ENCODE data around the gene PTPRR. TPM values are rescaled to one million over a fixed set of nuclear protein-coding genes. Genes with fewer than 3 reads are reported as not detected.
"Not testable (repeated sequence)": the region's sequence is repeated elsewhere in the genome, so short reads cannot be mapped to it uniquely, and the experiment has no call there.

The PTPRR gene
- total RNA-seq, 1 experiment from 2014 or later: 0.64 TPM

DNA sequence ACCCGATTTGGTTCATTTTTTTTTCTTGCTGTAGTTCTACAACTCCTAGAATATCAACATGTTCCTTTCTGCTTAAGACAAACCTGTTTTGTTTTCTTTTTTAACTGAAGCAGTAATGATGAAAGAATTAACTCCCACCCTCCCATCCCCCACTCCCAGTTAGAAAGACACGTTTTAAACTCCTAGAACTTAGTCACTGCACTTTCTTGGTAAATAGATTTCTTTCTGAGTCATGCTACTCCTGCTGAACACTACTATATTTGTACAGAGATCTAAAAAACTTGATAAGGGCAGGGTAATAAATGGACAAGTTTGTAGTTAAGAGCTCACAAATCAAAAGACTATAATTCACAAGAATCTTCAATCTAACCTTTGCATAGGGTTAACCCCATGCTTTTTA is 164.4 kb downstream of the PTPRR start:
- peak; percentile 8 for DNase-seq (ENCODE audit: extremely low read depth, low read depth)

DNA sequence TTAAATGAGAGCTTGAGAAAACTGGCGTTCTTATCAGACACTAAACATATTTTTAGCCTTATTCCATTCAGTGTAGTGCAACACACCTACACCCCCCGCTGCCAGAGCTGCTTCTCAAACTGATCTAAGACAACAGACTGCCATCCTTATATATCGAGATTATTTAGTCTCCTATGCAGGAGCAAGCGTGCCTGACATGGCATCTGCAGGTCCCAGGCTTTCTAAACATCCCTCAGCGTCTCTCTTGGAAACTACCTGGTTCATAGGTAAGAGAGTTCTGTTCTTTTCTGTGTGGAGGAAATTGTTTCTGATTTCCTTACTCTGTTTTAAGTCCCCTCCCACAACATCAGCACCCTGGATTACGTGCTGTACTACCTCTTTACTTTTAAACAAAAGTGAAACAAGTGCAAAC is 166.2 kb downstream of the PTPRR start:
- DNase-seq (ENCODE audit: extremely low read depth, low read depth): no peak

DNA sequence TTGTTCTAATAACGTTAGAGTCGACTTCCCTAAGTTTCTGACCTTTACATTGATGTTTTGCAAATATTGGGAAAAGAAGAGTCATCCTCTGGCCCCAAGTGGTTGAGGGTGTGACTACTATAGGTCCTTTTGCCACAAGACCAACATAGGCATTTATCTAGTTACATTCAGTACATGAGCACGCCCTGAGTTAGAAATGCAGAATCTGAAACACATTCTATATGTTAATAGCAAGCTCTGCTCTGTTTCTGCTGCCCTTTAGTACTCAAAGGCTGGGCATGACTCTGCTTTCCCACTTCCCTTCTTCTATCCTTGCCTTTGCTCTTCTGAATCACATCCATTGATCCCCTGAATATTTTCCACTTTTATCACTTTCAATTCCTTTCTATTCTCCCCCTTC is 168.2 kb downstream of the PTPRR start:
- DNase-seq (ENCODE audit: extremely low read depth, low read depth): no peak

DNA sequence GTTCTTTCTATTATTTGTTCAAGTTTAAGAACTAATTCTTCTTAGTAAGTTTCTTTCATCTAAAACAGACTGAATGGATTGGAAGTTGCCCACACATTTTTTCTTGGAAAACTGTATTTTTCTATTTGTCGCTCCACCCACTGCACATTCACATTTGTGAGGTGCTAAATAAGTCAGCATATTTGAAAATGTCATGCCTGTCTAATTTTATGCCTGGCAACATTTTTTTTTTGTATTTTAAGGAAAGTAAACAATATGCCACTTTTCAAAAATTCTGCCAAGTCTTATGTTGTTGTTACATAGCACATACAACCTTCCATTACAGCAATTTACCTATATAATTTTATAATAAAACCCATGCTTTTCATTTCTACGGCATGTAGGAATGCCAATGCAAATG is 170.6 kb downstream of the PTPRR start:
- no peak for DNase-seq (ENCODE audit: extremely low read depth, low read depth)

DNA sequence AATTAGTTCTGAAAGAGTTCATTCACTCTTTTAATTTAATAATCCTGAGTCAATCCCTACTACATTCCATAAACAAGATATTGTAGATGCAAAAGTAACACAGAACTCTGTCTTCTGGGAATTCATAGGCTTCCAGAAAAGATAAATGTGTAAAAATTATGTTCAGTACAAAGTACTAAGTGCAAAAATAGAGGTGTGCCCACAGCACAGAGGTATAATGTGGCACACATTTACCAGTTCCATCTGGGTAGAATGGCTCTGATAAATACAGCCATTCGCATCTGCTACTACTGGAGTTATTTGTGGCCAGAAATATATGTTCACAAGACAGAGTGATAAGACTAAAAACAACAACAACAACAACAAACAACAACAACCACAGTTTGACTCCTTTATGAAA is 171.7 kb downstream of the PTPRR start:
- no peak for DNase-seq (ENCODE audit: extremely low read depth, low read depth)

DNA sequence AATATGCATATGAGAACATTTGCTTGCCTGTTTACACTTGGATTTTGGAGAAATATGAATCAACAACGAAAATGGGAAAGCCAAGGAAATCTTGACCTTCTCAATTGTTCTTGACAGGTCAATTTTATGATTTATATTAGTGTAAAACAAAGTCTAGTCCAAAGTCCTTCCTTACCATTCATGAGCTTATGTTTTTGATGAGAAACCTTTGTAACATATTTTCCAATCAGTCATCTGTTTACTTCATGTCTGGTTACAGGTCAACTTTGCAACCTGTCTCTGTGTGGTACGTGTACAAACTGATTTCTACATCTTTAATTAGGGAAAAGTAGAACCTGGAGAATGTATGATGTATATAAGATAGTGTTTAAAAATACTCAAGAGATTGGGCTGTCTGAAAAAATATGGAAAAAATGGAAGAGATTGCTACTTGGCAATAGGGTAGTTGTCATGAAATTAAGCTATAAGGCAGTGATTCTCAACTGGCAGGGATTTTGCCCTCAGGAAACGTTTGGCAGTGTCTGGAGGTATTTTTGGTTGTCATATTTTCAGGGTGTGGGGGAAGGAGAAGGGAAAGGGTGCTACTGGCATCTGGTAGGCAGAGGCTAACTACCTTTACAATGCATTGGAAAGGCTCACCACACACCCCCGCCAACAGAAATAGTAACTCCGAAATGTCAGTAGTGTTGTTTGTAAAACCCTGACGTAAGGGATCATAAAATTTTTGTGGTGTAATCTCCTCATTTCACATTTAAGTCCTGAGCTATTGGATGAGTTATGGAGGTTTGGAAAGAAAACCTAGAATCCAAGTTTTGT is 172.9 kb downstream of the PTPRR start:
- DNase-seq (ENCODE audit: extremely low read depth, low read depth): no peak

DNA sequence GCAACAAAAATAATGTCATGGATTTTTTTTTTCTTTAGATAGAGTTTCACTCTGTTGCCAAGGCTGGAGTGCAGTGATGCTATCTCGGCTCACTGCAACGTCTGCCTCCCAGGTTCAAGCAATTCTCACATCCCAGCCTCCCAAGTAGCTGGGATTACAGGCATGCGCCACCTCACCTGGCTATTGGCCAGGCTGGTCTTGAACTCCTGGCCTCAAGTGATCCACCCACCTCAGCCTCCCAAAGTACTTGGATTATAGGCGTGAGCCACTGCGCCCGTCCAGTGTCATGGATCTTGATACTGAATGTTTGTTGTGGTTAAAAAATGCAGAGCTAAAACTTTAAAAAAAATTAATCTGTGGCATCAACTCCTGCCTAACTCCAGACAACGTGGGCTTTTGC is 175.5 kb downstream of the PTPRR start:
- no peak for DNase-seq (ENCODE audit: extremely low read depth, low read depth)

DNA sequence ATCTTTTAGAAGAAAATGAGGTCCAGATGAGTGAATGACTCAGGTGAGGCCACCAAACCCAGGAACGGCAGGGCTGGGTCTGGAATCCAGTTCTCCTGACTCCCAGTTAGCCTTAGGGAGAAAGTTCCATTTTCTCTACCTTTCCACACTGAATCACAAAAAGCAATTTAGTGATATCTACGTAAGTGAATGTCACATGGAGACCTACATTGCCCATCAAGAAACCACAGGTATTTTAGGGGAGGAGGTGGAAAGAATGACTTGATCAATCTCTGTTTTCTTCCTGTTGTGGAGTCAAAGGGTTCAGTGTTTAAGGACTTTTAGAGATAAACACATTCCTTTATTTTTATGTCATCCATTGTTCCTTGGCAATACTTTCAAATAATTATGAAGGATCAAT is 176.4 kb downstream of the PTPRR start:
- no peak for DNase-seq (ENCODE audit: extremely low read depth, low read depth)

DNA sequence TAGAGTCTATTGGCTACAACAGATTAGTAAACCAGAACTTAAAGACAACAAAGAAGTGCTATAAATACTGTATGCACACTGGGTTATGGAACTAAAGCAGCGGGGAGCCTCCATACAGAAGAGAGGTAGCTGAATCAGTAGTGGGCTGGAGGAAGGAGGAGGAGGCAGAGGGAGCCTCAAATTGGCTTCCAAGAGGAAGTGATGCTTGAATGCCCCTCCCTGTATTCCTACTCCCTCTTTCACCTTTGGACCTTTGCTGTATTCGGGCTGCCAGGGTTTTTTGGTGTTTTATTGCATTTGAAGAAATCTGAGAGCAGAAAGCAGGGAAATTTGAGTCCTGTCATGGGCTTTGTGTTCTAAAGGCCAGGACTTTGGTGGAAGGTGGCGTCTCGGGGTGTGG is 179.3 kb downstream of the PTPRR start:
- no peak for DNase-seq (ENCODE audit: extremely low read depth, low read depth)

DNA sequence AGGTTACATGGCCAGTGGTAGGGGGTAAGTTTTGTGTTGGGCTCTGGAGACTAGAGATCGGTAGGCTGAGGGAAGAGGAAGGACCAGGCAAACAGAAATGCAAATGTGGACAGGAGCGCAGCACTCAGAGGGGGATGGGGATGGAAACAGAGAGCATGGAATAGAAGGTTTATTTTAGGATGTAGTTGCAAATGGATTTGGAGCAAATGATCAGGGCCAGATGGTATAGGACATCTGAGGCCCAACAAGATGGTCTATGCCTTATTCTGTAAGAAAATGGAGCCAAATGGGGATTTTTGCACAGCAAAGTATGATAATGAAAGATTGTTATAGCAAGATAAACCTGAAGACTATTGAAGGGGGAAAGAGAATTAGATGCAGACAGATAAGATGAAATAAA is 180.8 kb downstream of the PTPRR start:
- no peak for DNase-seq (ENCODE audit: extremely low read depth, low read depth)

DNA sequence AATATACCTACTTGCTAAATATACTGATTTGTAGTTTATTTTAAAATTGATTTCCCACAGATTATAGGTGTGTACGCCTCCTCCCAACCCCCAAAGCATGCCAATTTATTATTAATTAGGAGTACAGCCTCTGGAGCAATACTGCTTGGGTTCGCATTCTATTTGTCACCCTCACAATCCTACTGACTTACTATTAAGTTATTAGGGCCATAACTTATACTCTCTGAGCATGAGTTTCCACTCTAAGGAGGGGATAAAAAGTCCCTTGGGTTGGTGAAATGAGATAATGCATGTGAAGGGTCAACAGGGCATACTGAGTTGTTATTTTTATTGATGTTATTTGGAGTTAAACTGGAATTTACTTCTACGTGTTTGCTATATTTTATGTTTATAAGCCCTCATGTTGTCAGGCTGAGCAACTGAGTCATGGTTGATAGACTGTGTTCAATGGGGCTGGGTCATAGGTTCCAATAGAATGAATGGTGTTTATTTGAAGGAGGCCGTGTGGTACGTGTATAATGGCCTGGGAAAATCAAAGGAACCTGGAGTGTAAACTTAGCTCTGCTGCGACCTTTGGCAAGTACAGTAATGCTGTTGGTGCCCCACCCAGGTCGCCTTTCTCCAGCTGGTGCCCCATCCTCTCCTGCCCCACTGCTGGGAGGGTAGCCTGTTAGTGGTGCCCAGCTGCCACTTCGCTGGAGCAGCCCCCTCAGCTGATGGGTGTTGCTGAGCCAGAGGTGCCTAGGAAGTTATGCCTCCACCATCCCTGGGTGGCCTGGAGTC is 184.0 kb downstream of the PTPRR start:
- DNase-seq (ENCODE audit: extremely low read depth, low read depth): no peak

DNA sequence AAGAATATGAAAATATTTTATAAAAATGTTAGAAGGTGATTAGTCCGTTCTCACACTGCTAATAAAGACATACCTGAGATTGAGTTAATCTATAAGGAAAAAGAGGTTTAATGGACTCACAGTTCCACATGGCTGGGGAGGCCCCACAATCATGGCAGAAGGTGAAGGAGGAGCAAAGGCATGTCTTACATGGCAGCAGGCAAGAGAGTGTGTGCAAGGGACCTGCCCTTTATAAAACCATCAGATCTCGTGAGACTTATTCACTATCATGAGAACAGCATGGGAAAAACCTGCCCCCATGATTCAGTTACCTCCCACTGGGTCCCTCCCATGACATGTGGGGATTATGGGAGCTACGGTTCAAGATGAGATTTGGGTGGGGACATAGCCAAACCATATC is 185.3 kb downstream of the PTPRR start:
- not testable (repeated sequence) for DNase-seq (ENCODE audit: extremely low read depth, low read depth)

DNA sequence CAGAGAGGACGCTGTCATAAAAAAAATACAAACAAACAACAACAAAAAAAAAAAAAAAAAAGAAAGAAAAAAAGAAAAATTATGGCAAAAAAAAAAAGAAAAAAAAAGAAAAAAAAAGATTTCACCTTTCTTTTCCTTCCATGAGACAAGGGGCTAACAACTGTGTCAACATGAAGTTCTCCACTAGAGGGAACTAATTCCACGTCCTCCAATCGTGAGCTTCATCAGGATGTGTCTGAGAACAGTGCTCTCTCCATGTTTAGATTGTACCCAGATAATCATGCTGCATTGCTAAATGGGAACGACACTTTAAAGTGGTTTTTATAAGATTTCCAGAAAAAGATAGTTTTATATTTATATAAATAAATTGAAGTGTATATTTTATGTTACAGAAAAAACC is 187.2 kb downstream of the PTPRR start:
- DNase-seq (ENCODE audit: extremely low read depth, low read depth): peak; percentile 70

DNA sequence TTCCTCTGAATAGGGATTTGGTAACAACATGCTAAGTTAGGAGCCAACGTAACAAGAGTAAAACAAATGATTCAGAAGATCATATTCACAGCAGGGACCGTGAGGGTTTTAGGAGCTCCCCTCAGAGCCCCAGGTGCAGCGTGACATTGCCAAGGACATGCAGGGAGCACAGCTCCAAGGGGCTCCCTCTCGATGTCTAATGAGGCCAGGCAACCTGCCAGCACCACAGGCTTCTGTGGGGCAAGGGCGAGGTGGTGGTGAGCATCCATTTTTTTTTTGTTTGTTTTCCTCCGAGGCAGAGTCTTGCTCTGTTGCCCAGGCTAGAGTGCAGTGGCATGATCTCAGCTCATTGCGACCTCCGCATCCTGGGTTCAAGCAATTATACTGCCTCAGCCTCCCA is 188.3 kb downstream of the PTPRR start:
- no peak for DNase-seq (ENCODE audit: extremely low read depth, low read depth)

DNA sequence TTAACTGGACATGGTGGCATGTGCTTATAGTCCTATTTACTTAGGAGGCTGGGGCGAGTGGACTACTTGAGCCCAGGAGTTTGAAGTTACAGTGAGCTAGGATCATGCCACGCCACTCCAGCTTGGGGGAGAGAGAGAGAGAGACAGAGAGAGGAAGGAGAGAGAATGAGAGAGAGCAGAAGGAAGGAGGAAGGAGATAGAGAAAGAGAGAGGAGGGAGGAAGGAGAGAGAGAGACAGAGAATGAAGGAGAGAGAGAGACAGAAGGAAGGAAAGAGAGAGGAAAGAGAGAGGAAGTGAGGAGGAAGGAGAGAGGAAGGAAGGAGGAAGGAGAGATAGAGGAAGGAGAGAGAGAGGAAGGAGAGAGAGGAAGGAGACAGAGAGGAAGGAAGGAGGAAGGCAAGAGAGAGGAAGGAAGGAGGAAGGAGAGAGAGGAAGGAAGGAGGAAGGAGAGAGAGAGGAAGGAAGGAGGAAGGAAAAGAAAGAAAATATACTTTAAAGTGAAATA is 189.8 kb downstream of the PTPRR start:
- DNase-seq (ENCODE audit: extremely low read depth, low read depth): no peak

DNA sequence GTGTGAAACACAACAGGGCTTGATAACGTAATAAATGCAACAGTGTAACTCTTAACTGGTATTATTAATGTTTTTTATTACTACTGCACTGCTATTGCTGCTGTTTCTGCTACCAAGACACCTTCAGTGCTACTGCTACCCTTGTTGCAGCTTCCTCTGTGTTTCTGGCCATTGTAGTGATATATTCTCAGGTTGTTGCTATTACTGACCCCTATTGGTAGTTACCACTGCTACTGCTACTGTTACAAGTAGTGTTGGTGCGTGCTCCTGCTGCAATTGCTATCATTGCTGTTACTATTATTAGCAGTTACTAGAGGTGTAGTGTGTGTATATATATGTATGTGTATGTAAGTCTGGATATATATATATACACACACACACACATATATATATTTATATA is 196.1 kb downstream of the PTPRR start:
- DNase-seq (ENCODE audit: extremely low read depth, low read depth): peak; percentile 11

DNA sequence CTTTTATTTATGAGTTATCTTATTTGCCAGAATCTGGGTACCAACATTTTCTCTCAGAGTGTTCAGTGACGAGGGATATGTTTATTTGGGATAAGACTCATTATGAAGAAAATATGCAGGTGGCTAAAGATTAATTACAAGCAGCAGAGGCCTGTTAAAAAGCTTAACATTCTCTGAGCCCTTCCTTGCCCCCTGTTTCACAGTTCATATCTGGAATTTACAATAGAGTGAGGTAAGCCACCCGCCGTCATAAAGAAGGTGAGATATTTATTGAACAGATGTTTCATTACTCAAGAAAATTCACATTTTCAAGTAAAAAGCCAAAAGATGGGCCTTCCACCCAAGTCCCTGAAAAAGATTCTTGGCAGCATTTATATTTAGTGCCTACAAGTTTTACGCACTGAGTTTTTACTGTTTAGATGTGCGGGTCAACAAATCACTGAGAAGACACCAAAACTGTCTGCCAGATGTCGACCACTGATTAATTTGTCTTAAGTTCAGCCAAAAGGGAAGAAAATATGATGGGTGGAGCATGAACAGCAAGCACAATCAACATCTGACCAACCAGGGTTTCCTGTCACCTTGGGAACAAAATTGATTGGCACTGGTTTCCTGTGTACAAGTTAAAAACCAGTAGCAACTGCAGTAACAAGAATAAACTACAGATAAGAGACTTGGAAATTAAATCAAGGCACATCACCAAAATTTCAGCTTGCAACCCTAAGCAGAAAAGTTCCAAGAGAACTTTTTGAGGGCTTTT is 197.8 kb downstream of the PTPRR start:
- no peak for DNase-seq (ENCODE audit: extremely low read depth, low read depth)

DNA sequence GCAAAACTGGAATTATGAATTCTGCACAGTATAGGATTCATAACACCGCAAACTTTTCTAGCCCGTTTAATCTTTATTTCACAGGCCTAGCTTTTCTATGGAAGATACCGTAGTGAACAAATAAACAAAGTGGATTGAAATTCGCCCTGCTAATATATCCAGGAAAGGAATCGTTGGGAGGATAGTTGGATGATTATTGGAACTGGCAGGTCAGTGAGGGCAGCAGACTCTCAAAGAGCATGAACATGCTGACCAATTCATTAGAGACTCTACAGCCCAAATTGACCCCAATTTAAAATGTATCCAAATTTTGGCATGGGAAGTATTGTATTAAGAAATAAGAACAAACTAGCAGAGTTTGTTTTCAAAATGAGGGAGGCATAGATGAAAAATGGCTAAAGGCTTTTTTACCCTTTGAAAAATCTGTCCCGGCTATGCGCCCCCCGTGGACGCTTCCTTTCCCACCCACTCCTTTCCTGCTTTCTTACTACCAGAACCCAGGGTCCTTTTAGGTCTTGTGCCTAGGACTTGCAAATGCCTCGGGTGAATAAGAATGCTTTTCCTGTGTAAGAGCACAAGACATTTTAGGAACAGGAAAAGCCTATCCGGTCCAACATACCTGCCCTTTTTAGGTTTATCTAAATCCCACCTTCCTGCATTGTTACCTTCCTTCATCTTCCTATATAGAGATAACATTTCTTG is 198.7 kb downstream of the PTPRR start:
- no peak for DNase-seq (ENCODE audit: extremely low read depth, low read depth)

DNA sequence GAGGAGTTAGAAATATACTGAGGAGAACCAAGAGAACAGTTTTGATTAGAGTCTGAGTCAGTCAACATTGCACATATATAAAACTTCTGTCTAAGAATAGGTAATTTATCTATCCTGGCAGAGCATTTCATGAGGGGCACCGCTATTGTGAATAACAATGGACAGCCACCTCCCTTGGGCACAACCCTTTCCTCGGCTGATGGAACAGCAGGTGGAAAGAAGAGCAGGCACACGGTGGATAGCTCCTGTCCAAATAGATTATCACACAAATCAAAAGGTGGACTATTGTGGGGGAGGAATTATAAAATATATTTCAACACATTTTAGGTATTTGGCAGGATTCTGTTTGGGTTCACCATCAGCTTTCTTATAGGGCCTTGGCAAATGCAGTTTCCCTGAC is 199.3 kb downstream of the PTPRR start:
- DNase-seq (ENCODE audit: extremely low read depth, low read depth): no peak

DNA sequence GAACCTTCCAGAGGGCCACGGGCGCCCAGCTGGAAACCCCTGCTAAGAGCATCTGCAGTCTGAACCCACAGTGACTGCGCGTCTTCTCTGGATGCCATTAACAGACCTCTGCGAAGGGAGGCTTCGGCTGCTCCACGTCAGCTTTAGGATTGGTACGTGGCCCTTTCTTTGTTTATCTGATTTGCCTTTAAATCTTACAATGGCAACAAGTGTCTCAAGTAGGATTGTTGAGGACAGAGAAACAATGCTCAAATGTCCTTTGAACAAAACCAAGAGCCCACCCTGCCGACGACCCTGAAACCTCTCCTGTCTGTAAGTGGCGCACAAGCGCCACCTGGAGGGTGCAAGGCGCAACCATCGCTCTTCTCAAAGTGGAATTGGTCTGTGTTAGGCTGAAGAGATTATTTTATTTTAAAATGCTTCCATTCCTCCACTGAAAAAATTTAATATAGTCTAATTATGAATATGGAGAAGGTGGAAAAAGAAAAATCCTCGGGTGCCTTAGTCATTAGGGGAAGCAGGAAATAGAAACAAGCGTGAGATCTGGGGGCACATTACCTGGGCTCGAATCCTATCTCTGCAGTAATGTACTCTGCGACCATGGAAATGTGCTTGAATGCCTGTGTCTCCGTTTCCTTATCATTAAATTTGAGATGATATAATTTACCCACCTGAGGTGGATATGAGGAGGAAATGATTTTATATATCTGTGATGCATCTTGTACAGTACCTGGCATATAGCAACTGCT is 200.7 kb downstream of the PTPRR start:
- peak; percentile 16 for DNase-seq (ENCODE audit: extremely low read depth, low read depth)
